Posterior cingulate gyrus (tissue), 11 donors: Measurements from ENCODE around the gene UFC1.

Source experiments
- DNase-seq, 10 donors: peaks; one replicate each; pipeline versions ENCODE4 v3.0.0 to v3.0.0-alpha.2; 2020 to 2021; ENCODE audit warnings: mixed read lengths in 3 of 10
- intact Hi-C: fragments of 100-400 bp; cut with DNase I; formaldehyde crosslinking; loops from one replicate; pipeline ENCODE4 v1.15.1; 2023

The UFC1 gene

GRCh38 chr1:161200992-161201835, 47.4 kb downstream of the UFC1 start:
- peak in 2 of 10 donors; percentile 40 to 85 for DNase-seq
- intact Hi-C loops: no loop called here

GRCh38 chr1:161201836-161202712, 48.3 kb downstream of the UFC1 start, which contains the start of gene NDUFS2:
Gene NDUFS2 (plus strand): TSS chr1:161202367. CDS start chr1:161202386, 19 bp downstream.
- intact Hi-C loops: no loop called here
- peak; percentile 98 to 99 (median 99) for DNase-seq

GRCh38 chr1:161206411-161207140, 52.8 kb downstream of the UFC1 start:
- intact Hi-C loops: no loop called here
- peak in 1 of 10 donors; percentile 22 for DNase-seq

- peak in 1 of 10 donors; percentile 46 for DNase-seq
- intact Hi-C loops: no loop called here
Observed at GRCh38 chr1:161207173-161207572, 53.4 kb downstream of the UFC1 start.
